COLO668 (cell line): ENCODE results near the gene PTPN5.

ENCODE experiments used
- DNase-seq: peaks from one replicate; lab custom pipeline; 2025; ENCODE audit not compliant: unreplicated experiment; lab: John Stamatoyannopoulos, UW

PTPN5 gene

GRCh38 chr11:18773681-18774080 is 17.9 kb downstream of the PTPN5 start:
- DNase-seq = no peak

DNA sequence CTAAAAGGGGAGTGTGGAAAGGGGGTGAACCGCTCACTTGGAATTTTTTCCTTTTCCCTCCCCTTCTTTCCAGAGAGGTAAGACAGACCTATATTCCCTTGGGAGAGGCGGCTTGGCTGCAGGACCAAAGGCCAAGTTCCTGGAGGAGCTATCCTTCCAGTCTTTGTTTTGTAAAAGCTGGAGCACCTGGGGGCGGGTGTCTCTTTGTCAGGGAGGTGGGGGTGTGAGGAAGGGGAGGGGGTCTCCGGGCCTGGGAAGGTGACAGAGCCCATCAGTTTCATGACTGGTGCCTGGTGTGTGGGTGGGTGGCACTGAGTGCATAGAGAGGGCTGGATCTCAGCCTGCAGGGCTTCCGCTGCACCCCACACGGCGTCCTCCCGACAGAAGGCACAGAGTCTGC is 18.5 kb downstream of the PTPN5 start:
- no peak for DNase-seq

GRCh38 chr11:18772211-18772610 is 19.4 kb downstream of the PTPN5 start:
- no peak for DNase-seq

- DNase-seq = no peak
Observed at GRCh38 chr11:18771266-18772035, 20.1 kb downstream of the PTPN5 start.

- DNase-seq = no peak
Observed at GRCh38 chr11:18770479-18771125, 21.0 kb downstream of the PTPN5 start.

DNA sequence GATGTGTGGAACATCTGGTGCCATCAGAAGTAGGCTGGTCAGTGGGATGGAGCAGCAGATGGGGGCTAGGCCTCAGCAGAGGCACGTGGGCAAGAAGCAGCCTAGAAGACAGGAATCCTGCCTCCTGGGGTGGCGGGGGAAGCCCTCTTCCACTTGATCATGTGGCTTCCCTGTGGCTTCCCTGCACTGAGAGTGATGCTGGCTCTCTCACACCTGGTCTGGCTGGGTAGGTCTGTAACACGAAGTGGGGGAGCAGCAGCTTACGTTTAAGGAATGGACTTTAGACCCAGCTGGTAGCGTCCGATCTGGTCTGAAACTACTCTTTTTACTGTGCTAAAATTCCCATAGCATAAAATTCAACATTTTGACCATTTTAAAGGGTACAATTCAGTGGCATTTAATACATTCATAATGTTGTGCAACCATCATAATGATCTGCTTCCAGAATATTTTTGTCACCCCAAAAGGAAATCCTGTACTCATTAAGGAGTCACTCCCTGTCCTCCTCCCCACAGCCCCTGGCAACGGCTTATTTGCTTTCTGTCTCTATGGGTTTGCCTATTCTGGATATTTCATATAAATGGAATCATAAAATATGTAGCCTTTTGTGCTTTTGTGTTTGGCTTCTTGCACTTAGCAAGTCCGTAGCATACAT is 21.7 kb downstream of the PTPN5 start:
- peak; percentile 76 for DNase-seq

GRCh38 chr11:18768978-18769377 is 22.6 kb downstream of the PTPN5 start:
- DNase-seq = no peak

DNA sequence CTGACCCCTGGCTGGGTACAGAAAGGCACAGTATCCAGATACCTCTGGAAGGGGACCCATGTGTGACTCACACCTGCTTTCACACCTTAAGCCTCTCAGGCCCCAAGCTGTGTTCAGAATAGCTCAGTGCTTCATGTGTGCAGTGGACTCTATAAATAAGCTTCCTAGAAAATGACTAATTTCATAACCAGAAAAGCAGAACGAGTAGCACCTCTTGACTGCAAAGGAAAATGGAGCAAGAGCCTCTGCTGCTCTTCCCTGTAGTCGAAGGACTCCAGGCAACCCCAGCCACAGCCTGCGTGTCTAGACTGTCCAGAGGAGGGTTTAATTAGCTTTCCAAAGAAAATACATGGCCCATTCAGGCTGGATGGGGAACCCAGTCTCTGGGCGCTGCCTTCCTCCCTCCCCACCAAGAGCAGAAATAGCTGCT is 23.1 kb downstream of the PTPN5 start:
- peak; percentile 13 for DNase-seq

DNA sequence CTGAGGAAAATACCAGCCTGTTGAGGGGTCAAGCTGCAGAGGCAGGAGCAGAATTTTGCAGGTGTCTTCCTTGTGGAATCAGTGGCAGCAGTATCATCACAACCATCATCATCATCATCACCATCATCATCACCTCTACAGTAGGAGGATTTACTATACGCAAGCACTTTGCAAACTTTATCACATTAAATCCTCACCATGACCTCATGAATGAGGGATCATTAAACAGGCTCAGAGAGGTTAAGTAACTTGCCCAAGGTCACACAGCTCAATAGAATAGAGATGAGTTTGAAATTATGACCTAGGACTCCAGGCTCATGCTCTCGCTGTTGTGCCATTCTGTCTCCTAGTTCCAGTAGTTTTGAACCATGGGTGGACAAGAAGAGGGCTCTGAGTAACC is 25.6 kb downstream of the PTPN5 start:
- no peak for DNase-seq

DNA sequence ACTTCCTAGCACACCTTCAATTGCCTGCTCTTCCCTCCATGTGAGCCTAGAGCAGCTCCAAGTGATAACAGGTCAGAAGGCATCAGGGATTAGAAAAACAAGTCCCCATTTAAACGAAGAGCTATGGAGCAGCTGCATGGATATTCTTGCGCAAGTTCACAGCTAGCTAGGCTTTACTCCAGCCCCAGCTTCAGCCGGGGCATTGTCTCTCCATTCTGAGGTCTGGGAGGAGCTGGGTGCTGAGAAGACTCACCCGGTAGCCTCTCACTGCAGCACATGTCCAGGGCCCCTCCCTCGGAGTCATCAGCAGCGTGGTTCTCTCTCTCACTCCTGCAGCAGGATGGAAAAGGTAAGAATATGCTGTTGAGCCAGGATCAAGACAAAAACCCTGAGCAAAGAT is 26.0 kb downstream of the PTPN5 start:
- no peak for DNase-seq

GRCh38 chr11:18761741-18762140 is 29.9 kb downstream of the PTPN5 start:
- no peak for DNase-seq

DNA sequence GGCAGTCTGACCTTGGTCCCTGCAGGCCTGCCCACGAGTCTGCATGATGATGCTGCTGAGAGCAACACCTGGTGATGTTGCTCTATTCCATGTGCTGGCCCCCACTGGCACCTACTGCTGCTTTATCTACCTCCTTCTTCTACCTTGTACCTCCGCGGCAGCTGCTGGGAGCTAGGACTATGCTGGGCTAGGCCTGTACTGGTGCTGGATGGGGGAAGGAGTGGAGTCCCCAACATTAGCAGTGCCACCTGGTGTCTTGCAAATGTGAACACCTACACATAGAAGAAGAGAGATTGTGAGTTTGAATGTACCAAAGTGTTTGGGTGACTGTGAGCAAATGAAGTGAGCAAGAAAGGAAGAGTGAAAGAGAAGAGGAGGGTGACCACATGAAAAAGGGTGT is 30.5 kb downstream of the PTPN5 start:
- DNase-seq = no peak

GRCh38 chr11:18757811-18758210 is 33.8 kb downstream of the PTPN5 start:
- DNase-seq = no peak

GRCh38 chr11:18756889-18757288 is 34.7 kb downstream of the PTPN5 start:
- DNase-seq = no peak

DNA sequence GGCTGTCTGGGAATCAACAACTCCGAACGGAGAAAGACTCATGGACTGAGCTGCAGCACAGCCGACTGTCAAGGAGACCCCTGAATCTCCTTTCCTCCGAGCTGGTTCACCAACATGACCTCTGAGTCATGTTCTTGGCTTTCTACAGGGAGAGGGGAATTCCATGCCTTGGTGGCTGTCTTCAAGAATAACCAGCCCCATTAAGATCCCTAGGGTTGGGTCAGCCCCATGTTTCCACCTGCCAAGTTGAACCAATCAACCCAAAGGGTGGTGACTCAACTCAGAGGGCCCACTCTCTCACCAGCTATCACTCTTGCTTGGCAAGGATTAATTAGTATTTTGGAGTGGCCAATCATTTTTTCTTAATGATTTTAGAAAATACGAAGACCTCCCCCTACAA is 37.3 kb downstream of the PTPN5 start:
- no peak for DNase-seq

GRCh38 chr11:18752502-18752901 is 39.1 kb downstream of the PTPN5 start:
- DNase-seq = no peak

GRCh38 chr11:18750944-18751343 is 40.7 kb downstream of the PTPN5 start:
- no peak for DNase-seq

DNA sequence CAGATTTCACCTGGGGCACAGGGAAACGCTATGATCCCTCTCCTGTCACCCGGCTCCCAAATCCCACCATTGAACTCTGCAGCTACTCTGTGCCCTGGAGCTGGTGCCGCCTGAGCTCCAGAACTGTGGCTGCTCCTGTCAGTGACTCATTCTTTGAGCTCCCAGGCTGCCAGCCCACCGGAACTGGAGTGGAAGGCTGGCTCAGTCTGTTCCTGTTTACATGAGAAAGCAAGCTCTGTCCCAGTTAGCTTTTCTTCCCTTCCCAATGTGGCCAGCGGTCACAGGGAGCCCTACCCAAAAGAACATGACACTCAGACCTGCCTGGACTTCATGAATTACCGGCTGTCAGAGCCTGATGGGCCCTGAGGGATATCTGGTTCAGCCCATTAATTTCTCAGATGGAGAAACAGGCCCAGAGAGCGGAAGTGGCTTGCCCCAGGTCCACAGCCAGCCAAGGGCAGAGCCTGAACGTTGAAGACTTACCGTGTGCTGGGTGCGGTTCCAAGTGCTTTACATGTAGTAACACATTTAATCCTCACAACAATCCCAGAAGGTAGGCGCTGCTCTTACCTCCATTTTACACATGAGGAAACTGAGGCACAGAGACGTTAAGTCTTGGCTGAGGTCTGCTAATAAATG is 41.8 kb downstream of the PTPN5 start:
- DNase-seq = peak; percentile 8

DNA sequence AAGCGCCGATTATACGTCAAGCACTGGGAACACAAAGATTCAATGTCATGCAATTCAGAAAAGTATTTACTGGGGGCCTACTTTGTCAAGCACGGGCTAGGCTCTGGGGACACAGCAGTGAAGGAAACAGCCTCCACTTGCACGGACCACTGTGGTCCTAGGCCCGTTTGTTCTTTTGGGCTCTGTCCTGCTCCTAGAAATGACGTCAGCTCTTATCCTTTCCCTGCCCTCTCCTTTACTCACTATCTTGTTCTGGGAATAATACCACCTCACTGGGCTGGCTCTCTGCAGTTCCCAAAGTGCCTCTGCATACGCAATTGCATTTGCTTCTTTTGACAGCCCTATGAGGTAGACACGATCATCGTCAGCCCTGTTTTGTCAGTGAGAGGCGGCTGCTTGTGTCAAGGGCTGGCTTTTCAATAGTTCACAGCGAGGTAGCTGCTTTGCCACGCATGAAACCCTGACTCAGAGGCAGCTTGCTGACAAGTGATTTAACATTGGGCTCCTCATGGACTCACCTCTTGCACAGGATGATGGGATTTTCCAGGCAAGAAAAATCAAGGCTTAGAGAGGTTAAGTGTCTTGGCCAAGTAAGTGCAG is 42.7 kb downstream of the PTPN5 start:
- no peak for DNase-seq

DNA sequence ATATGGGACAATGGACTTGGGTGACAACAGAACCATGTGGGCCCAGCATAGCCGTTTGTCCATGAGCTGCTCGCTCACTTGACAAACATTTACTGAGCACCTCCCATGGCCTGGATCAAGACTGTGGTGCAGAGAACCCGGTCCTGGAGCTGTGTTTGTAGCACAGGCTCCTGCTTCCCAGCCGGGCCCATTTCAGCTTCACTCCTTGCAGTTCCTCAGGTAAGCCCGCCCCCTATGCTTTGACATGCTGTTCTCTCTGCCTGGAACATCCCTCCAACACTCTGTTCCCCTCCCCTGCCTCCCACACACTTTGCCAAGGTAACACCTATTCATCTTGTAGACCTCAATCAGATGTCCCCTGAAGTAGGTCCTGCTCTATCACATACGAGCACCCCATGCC is 46.3 kb downstream of the PTPN5 start:
- DNase-seq = no peak

GRCh38 chr11:18743900-18744514 is 47.6 kb downstream of the PTPN5 start:
- DNase-seq = no peak
